EH (cell line): ENCODE measurements around the gene DYDC2.
"Not testable (repeated sequence)": the region's sequence is repeated elsewhere in the genome, so short reads cannot be mapped to it uniquely, and the experiment has no call there.

Source experiments
- DNase-seq: peaks from one replicate; pipeline ENCODE4 v3.0.0-alpha.2; 2015; ENCODE audit warnings: low read depth

The DYDC2 gene, protein sequence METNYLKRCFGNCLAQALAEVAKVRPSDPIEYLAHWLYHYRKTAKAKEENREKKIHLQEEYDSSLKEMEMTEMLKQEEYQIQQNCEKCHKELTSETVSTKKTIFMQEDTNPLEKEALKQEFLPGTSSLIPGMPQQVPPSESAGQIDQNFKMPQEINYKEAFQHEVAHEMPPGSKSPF

DNA sequence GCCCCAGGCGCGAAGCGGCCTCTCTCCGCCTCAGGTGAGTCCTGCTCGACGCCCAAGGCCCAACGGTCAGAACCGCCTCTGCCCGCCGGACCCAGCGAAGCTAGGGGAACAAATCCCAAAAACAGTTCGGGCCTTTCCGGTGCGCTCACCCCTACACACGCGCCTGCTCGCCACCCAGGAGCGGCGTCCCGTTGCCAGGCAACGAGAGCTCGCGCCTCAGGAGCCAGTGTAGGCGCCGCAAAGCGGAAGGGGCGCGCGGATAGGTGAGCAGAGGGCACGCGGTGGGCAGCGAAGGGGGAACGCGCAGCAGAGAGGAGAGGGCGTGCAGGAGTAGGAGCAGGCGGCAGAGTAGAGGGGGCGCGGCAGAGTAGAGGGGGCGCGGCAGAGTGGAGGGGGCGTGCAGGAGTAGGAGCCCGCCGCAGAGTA, at the start of gene DYDC2, which contains the start of gene DYDC1:
TSS of gene DYDC2 (plus strand) at position 219 of the 426 bp plus-strand sequence. CDS start 5,663 bp downstream, outside the sequence.
TSS of gene DYDC1 (minus strand) at position 193 of the 426 bp plus-strand sequence. CDS start 4,154 bp downstream, outside the sequence.
- peak; percentile 10 for DNase-seq

DNA sequence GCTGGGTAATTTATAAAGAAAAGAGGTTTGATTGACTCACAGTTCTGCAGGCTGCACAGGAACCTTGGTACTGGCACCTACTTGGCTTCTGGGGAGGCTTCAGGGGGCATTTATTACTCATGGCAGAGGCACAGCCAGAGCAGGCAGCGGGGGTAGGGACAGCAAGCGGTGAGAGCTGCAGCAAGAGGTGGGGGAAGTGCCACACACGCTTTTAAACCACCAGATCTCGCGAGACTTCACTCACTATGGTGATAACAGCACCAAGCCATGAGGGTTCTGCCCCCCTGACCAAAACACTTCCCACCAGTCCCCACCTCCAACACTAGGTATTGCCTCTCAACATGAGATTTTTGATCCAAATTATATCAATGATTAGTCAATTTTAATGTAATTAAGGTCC, 43.1 kb upstream of the DYDC2 start:
- DNase-seq = no peak

DNA sequence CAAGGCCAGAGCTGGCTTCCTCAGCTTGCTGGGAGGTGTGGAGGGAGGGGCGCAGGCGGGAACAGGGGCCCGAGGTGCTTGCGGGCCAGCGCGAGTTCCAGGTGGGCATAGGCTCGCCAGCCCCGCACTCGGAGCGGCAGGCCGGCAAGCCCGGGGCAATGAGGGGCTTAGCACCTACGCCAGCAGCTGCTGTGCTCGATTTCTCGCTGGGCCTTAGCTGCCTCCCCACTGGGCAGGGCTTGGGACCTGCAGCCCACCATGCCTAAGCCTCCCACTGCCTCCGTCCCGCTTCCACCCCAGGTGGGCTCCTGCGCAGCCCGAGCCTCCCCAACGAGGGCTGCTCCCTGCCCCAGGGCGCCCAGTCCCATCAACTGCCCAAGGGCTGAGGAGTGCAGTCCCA, 41.2 kb upstream of the DYDC2 start:
- no peak for DNase-seq

DNA sequence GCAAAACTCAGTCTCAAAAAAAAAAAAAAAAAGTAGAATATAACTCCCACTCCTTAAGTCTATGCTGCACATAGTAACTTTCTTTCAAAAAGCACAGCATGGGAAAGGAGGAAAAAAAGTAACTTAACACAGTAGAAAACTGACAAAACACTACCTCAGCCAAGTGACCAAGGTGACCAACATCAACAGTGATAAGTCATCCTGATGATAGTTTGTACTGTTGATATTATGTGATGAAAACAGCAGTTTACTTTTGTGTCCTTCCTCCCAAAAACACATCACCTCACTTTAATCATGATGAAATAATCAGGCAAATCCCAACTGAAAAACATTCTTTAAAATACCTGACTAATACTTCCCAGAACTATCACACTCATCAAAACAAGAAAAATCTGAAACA, 37.8 kb upstream of the DYDC2 start:
- no peak for DNase-seq

DNA sequence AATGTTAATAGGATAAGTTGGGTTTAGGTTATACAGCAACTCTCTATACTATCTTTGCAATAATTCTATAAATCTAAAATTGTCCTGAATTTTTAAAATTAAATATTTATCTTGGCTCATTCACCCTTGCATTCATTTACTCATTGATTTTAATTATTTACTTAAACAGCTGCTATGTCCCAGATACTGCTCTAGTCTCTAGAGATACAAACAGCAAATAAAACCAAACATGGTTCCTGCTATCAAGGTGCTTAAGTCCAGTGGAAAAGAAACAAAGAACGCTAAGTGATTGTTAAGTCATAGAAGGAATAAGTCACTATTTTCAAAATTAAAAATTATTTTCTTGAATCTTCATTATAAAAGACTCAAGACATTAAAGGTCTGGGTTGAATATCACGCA, 37.3 kb upstream of the DYDC2 start:
- no peak for DNase-seq

DNA sequence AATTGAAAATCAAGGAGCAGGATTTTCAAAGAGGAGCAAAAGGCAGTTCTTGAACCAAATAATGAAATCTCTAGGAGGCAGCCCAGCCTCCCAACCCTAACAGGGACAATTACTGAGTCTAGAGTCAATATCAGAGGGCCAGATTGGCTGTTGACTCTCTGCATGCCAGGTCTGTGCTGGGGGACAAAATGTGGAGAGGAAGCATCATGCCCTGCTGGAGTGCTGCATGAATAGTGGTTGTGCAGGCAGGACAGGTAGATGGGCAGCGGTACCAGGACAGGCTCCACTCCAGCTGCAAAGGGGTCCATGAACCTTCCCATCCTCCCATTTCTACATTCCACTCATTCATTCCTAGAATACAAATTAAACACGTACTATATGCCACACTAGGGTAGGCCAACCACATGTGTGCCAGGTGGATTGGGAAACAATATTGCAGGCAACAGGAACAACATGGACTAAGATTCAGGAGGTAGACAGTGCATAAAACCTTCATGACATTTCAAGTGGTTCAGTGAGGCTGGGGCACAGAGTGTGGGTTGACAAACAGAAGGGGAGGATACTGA, 36.8 kb upstream of the DYDC2 start:
- no peak for DNase-seq

DNA sequence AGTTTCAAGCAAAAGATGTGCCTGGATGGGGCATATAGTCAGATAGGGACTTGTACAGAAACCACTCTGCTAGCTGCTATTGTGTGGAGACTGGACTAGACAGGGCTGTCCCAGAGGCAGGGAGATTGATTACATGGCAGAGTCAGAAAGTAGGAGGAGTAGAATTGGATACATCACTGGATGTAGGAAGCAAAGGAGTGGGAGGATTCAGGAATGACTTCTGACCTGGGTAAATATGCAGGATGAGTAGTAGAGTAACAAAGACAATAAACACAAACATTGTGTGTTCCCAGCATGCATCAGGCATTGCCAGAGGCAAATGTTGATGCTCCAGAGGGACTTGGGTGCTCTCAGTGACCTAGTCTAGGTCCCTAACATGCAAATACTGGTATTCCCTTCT, 36.2 kb upstream of the DYDC2 start:
- DNase-seq = no peak

DNA sequence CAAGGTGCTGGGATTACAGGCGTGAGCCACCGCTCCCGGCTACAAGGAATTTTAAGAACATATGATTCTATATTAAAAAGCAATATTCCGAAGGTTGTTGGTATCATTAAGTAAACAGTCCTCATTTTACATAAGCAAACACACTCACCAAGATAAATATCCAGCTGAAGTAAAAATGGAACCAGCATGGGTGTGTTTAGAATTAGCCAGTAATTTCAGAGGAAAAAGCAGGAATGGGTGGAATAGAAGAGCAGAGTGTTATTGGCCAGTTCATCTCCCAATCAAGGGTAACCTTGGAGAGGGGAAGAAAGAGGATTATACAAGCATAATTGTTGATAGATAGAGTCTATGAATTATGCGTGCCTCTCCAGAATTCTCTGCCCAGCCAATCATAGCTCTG, 35.4 kb upstream of the DYDC2 start:
- no peak for DNase-seq

DNA sequence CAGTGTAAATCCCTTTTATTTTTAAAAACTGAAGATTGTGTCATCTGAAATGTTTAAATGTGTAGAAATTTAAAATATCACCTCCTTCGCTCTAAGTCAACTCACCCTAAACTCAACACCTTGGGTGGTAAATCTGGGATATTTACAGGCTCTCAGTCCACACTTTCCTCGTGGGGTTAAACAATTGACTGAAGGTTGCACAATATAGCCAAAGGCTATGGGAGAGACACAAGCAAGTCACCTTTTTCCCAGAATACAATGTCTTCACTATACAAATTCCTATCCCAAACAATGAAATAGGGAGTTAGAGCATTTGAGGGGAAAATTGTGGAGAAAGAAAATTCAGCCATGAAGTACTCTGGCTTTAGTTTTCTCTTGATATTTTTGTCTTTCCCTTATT, 34.4 kb upstream of the DYDC2 start:
- no peak for DNase-seq

DNA sequence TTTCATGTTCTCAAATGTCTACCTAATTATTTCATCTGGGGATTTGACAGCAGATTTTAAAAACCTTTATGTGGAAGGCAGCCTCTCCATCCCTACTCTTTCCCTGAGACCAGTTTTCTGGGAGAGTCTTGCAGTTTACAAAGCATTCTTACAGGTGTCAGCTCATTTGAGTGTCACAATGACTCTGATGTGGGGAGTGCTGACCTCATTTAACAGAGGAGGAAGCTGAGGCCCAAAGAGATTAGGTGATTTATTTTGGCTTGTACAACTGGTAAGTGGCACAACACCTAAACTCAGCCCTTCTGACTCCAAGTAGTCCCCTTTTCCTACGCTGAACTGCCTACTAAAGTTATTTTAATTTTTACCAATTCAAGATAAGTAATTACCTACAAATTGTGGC, 33.9 kb upstream of the DYDC2 start:
- DNase-seq = no peak

DNA sequence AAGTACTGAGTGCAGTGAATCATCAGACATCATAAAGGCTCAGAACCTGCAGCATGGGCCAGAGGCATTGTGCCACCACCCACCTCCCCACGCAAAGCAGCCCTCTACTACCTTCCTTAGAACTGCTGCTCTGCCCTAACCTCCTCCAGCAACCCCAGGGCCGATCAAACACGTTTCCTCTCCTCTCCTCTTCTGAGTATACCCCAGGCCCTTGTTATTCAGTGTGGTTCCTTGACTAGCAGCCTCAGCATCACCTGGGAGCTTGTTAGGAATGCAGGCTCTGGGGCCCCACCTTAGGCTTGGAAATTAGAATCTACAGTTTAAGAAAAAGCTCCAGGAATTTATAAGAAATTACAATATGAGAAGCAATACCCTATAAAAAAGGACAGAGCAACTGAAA, 33.3 kb upstream of the DYDC2 start:
- no peak for DNase-seq

DNA sequence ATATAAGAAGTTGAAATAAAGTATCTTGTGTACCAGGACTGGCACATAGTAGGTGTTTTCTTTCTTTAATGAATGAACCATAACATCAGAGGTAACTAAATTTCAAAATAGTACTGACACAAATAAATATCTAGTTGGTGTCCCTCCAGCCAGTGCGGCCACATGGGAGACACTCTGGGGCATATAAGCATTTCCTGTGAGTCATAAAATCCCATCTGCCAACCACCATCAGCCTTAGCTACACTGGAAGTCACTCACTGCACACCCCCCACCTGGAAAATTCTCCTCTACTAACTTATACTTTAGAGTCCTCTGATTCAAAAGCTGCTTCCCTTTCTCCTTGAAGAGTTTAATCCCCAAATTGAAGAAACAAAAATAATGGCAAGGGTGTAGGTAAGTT, 32.5 kb upstream of the DYDC2 start:
- DNase-seq = peak; percentile 55

DNA sequence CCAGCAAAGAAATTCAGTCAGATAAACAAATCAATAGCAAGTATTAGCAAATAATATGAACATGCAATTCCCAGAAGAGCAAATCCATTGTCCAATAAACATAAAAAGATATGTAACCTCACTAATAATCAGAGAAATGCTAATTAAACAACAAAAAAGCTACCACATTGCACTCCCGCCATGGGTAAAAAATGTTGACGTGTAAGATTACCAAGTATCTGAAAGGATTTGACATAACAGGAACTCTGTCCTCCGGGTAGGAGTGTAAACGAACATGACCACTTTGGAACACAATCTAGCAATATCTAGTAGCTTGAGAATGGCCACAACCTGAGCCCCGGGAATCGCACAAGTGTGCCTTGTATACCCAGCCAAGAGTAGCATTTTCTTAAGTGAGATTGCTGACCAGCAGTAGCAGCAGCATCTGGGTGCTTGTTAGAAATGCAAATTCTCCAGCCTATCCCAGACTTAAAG, 31.7 kb upstream of the DYDC2 start:
- no peak for DNase-seq

DNA sequence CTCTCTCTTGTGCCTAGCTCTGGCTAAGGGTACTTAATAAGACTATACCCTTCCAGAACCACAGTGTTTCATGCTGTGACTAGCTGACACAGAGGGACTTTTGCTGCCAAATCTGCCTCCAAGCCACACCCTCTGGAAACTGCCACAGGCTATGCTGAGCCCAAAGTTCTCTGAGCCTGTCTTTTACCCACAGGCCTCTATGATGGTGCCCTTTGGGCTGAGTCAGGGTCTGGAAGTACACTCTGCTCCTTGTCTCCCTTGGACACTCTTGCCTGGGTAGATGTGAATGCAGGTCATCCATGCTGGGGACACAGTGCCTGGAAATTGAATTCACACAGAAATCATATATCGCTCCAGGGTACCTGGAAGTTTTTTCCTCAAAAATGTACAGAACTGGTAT, 22.6 kb upstream of the DYDC2 start:
- DNase-seq = no peak

DNA sequence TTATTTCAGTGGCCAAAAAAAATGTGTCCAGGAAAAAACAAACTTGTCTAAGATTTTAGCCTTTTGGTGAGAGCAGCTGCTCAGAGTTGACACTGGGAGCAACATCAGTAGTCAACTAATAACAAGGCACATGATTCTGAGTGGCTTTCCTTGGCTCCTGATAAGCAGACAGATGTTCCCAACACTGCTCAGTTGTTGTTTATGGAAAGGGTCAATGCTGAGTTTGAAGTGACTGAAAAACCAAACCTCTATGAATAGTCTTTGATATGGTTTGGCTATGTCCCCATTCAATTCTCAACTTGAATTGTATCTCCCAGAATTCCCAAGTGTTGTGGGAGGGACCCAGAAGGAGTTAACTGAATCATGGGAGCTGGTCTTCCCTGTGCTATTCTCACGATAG, 12.3 kb upstream of the DYDC2 start:
- no peak for DNase-seq

DNA sequence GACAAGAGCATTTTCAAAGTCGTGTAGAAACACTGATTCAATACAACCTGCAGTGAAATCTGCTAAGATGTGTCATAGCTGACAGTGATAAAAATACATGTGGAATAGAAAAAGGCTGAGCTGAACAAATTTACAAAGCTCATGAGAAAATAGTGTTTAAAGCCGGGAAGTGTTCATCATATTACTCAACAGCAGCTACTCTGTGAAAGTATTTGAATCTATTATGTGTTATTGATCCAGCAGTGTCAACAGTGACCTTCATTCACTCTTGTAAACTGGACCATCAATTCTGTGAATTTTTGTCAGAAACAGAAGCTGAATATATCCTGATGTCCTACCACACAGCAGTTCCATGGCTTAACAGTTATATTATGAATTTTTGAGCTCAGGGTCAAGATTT, 11.7 kb upstream of the DYDC2 start:
- no peak for DNase-seq

DNA sequence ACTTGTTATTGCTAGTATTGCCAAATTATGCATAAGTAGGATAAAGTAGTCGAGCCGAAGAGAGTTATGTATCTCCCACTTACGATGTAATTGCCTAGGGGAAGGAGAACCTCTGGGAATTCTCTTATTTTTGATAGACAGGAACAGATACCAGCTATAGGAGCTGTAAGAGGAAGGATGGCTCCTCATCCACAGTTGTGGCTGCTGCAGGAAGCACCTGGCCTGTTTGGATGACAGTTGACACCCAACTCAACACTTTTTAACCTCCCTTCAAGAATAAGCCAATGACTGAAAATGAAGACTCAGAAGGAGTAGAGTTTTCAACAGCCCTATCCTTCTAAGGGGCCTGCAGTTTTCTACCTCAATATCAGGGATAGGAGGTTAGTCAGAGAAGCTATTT, 6.3 kb upstream of the DYDC2 start:
- DNase-seq = no peak

DNA sequence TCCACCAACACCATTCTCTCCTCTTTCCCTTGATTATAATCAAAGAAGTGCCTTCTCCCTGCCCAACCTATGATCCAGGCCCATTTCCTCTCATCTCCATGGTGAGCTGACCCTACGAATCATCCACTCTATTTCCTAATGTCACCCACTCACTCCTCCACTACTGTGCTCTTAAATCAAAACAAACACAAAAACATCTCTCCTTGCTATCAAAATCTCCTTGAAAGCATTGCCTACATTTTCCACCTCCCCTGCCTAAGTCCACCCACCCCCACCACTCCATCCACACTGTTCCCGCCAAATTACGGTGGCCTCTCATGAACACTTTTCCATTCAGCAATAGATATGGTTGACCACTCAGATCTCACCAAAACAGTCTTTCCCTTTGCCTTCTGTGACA, 5.4 kb upstream of the DYDC2 start:
- DNase-seq = no peak

DNA sequence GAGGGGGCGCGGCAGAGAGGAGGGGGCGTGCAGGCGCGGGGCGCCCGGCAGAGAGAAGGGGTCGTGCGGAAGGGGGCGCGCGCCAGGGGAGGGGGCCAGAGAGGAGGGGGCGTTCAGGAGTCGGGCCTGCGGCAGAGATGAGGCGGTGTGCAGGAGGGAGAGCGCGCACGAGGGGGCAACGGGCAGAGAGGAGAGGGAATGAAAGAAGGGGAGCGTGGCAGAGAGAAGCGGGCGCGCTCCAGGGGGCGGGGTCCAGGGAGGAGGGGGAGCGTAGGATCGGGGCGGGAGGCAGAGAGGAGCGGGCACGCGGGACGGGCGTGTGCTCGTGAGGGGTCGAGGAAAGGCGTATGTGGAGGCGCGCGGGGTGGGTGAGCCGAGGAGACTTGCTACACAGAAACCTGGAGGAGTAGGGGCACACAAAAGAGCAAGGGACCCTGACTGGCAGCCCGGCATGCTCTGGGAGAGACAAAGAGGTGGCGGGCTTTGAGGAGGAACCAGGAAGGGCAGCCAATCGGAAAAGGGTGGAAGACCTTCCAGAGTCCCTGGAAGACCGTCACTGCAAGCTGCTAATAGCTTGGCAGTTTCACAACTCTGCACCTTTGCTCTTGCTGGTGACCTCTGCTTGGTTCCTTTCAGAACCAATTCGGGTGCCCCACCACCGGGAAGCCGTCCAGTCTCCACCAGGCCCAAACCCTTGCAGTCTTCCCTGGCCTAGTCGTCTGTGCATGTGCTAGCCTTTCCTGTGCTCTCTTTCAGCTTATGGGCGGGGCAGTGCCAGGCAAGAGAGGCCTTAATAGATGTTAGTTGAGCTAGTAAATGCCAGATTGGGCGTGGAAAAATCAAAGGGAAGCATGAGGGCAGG, 639 bp downstream of the DYDC2 start:
- no peak for DNase-seq

DNA sequence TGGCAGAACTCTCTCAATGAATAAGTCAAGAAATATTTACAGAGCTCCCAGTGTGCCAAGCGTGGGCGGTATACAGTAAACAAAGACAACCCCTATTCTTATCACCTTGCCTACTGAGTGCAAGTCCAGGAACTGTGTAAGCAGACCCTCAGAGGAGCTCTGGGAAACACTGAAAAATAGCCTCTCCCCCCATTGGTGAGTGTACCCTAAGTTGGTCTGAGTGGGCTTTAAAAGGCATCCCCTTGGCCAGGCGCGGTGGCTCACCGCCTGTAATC, 1.2 kb downstream of the DYDC2 start:
- no peak for DNase-seq

DNA sequence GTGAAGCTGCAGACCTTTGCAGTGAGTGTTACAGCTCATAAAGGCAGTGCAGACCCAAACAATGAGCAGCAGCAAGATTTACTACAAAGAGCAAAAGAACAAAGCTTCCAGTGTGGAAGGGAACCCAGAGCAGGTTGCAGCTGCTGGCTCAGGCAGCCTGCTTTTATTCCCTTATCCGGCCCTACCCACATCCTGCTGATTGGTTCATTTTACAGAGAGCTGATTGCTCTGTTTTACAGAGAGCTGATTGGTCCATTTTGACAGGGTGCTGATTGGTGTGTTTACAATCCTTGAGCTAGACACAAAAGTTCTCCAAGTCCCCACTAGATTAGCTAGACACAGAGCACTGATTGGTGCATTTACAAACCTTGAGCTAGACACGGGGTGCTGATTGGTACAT, 2.3 kb downstream of the DYDC2 start:
- not testable (repeated sequence) for DNase-seq

DNA sequence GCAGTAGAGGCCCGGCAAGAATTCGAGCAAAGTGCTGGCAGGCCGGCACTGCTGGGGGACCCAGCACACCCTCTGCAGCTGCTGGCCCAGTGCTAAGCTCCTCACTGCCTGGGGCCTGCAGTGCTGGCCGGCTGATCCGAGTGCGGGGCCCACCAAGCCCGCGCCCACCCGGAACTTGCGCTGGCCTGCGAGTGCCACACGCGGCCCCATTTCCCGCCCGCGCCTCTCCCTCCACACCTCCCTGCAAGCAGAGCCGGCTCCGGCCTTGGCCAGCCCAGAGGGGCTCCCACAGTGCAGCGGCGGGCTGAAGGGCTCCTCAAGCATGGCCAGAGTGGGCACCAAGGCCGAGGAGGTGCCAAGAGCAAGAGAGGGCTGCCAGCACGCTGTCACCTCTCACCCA, 3.1 kb downstream of the DYDC2 start:
- DNase-seq = no peak

DNA sequence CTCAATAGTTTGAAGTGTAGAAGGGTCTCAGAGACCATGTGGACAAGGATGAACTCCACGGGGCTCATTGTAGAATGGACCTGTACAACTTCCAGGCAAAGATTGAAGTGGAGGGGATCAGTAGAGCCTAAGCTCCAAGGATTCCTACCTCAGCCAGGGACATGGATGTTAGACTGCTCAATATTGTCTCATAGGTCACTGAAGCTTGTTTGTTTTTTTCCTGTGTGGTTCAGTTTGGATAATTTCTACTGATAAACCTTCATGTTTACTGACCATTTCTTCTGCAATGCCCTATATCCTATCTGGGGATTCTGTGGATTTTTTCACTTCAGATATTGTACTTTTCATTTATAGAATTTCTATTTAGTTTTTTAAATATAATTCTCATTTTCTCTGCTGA, 8.9 kb downstream of the DYDC2 start:
- no peak for DNase-seq

DNA sequence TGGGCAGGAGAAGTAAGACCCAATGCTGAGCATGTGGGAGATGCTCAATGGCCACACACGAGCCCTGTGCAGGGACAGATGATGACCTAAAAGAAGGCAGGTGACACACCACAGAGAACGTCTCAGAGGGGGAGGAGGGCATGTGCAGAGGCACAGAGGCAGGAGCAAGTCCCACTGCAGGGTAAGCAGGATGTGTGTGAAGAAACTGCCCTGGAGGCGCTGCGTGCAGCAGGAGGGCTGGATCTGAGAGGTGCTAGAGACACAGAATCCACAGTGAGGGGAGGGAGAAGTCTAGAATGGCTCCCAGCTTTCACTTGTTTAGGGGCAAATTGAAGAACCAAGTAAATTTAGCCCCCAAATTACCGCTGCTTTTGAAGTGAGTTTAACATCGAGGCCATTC, 14.9 kb downstream of the DYDC2 start:
- DNase-seq = no peak
